Stimulated activated CD8-positive, alpha-beta memory T cell treated with anti-CD3 and anti-CD28 coated beads, Interleukin-15, amount 100 ng/mL, for 1 hour (primary cell): ENCODE results near the gene EPG5.
"Not testable (repeated sequence)": the region's sequence is repeated elsewhere in the genome, so short reads cannot be mapped to it uniquely, and the experiment has no call there.

Experiments used
- DNase-seq: peaks from one replicate; pipeline ENCODE4 v3.0.0-alpha.2; 2020; ENCODE audit warnings: low read depth

The EPG5 gene

DNA sequence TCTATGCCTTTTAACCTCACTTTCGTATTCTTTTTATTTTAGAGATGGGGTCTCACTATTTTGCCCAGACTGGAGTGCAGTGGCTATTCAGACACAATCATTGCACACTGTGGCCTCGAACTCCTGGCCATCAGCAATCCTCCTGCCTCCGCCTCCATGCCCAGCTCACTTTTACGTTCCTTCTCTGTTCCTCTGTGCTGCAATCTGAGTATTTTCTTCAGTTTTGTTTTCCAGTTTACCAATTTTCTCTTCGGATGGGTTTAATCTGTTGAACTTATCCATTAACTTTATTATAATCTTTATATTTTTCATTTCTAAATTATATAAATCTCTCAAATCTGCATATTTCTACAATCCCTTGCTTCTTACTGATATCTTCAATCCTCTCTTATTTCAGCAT lies 103.0 kb downstream of the EPG5 start:
- DNase-seq: no peak

DNA sequence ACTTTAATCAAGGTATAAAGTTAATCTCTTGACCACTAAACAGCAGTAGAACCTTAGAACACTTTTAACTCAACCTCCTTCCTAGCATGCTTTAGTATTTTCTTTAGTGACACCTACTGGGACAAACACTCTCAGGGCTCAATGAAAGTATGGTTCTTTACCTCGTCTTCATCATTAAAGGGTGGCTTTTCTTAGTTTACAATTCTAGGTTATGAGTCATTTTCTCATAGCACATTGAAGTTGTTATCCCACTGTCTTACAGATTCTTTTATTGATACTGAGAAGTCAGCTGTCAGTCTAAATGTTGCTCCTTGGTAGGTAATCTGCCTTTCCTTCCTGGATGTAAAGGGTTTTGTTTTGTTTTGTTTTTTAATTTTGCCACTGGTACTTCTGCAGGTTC lies 103.7 kb downstream of the EPG5 start:
- no peak for DNase-seq

DNA sequence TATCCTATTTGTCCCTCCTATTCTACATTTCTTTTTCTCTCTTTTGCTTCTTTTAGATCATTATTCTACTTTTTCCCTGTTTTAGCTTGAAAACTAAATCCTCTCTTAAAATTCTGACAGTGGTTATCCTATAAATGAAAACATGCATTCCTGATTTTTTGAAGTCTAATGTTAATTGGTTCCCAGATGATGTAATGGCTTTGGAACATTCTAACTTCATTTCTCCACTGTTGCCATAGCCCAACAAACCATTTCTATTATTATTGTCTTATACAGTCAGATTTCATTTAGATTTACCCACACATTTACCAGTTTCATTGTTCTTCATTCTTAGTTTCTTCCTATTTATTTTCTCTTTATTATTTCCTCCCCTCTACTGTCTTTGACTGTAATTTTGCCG lies 105.2 kb downstream of the EPG5 start:
- DNase-seq: no peak

DNA sequence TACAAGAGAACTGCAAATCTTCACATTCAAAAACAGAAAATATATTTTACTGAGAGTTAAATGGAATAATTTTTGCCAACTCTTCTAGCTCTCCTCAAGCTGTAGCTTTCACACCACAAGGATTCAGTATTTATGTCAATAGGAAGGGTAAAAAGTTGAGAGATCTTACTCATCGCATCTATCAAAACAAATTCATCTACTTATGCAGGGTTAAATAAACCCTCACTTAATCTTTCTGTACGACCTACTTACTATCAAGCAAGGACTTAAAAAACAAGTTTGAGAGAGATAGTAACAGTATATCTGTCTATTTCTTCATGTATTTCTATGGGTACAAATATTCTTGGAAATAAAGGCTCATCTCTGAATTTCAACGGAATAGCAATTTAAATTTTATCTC lies 106.2 kb downstream of the EPG5 start:
- DNase-seq: no peak

DNA sequence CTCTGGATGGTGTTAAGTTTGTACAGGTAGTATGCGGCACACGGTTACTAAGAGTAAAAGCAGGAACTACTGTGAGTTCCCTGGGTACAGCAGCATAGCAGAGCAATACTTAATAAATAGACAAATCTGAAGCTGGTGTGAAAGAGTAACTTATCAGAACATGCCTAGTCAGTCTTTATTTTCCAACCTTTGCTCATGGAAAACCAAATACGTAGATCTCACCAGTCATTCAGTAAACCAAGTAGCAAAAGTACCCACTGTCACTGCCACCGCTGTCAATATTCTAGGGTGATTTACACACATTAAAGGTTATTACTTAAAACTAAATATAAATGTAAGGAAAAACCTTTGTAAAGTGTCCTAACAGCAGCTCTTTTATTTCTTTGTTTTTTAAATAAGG lies 106.6 kb downstream of the EPG5 start:
- DNase-seq: no peak

DNA sequence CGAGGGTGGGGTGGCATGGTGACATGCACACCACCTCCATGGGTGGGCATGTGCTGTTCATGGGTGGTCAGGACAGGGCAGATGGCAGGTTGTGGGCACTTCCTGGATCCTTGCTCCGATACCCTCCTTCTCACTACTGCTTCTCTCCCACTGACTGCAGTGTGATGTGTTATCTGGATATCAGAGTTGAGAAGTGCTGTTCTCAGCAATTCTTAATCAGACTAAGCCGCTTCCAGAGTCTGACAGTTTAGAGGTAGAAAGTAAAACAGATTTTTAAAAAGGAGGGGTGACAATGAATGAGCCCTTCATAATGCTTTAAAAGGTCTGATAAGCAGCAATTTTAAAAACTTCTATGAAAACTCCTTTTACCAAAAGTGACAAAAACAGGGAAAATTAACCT lies 107.8 kb downstream of the EPG5 start:
- no peak for DNase-seq

DNA sequence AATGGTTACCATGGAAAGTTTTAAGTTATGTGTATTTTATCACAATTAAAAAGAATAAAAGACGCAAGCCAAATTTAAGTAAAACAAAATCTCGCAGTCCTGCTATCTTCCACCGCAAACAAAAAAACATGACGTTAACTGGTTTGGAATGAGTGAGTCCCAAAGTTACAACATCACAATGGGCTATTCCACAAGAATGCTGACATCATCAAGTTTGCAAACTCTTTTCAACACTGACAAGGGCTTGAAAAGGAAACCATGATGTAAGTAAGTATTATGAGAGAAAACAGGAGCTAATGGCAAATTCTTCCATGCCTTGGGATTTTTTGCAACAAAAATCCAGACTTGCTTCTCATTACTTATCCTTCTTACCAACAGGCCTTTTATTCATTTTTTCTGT lies 110.6 kb downstream of the EPG5 start:
- no peak for DNase-seq

DNA sequence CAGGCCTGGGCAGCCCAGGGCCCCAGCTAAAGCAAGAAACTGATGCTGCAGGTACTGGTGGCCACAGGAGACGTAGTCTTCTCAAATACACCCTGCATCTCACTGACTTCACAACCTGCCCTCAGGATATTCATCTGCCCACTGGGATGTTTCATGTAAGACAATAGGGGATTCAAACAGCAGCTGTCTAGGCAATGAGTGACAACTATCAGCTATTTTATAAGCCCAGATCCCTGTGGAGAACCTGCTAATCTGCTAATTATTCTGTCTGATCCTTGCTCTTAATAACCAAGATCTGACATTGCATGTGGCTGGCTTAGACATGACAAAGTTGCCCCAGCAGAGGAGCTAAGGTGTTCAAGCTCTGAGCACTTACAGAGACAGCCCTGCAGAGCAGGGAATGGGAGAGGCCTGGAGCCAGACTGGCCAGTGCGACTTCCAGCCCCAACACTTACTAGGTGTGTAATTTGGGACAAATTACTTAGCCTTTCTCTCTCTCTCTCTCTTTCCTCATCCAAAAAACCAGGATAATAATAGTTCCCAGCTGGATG lies 113.0 kb downstream of the EPG5 start:
- DNase-seq: no peak

DNA sequence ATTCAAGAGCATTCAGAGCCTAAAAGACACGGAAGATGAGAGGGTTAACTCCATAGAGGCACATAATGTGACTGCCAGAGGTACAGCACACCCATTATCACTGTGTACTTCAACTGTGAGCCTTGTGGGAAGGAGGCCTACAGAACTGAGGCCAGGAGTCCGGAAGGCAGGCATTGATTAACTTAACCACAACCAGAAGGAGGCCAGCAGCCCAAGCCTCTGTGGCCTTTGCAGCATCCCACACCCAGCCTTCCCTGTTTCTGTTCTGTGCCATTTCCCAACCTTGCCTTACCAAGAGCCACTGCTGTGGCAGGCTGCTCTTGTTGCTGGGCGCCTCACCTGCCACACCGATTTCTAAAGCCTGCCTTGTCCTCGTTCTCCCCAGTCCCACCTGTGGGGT lies 114.5 kb downstream of the EPG5 start:
- no peak for DNase-seq

DNA sequence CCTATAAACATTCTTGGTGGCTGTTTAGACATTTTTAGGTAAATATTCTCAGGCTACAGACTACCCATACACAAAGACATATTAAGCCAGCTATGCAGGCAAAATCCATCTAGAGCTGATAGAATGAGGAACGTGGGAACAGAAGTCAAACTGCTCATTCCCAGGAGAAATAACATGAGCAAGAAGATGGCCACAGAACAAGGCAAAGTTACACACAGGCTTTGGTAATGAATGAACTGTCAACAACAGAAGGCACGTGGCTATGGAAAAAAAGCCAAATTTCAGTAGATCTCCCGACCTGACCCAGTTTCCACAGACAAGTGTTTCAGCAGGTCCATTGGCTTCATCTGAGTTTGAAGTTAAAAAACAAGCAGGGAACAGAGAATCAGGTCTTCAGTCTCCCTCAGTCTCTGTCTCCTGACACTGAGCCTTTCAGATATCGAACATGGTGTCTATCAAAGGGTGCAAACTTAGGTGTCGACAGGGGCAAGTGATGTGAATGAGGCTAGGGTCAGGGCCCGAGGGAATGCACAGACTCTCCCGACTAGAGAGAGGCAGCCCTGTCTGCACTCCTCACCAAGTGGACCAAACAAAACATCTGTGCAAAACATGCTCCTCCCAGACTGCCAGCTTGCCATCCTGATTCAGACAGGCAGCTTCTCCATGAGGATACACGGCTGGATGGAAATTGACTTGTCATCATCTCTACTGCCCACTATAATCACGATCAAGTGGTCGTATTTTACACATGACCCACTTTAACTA lies 115.8 kb downstream of the EPG5 start:
- DNase-seq: no peak

DNA sequence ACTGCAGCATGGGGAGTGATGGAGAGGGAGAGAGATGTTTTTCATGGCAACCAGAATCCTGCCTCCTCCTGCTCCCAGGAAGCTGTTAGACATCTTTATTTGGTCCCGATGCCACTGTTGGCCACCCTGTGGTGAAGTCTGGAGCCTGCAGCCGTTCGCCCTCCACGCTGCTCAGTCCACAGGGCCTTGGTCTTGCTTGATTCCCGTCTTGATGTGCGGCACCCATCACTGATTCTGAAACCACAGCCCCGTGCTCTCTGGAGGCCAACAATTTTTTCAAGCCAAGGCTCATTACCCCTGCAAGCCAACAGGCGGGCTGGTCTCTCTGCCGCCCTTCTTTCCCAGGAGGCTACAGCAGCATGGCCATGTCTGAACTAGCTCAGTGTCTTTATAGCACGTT lies 117.1 kb downstream of the EPG5 start:
- no peak for DNase-seq

DNA sequence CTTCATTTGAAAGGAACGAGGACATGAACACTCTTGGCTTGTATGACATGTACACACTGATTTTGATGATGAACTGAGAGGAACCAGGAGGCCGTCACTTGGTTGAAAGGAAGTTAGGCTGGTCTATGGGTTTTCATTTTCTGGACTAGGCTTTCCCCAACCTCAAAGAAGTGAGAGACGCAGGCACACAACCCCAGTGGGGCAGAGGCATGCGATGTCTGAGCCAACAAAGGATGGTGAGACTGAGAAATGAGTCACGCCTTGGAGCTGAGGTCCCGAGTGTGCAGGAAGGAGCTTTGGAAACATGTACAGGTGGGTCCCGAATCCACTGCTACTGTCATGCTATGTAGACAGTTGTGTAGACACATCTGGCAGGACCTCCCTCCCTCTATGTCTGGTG lies 117.6 kb downstream of the EPG5 start:
- DNase-seq: no peak

DNA sequence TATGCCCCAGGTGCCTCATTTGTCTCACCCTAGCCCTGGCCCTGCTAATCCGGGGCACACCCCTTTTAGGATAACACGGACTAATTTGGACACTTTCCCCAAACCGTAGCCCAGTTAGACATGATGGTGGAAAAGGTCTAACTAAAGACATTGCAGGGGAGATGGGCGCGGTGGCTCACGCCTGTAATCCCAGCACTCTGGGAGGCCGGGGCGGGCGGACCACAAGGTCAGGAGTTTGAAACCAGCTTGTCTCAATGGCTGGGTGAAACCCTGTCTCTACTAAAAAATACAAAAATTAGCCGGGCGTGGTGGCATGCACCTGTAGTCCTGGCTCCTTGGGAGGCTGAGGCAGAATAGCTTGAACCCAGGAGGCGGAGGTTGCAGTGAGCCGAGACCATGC lies 118.5 kb downstream of the EPG5 start:
- DNase-seq: not testable (repeated sequence)

DNA sequence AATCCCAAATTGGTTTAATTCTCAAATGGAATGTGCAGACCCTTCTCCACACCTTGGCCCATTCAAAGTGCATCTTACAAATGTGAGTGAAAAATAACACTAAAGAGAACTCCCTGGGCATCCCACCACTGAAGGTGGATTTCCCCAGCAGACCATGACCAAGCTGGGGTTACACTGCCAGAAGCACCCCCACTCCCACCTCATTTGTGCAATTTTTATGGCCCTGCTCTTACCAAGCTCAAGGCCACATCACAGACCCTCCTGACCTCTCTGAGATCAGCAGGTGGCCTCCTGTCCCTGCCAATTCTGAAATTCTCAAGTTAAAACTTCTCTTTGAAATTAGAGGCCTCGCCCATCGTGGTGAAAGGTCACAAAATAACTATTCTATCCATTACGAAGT lies 120.0 kb downstream of the EPG5 start:
- DNase-seq: no peak

DNA sequence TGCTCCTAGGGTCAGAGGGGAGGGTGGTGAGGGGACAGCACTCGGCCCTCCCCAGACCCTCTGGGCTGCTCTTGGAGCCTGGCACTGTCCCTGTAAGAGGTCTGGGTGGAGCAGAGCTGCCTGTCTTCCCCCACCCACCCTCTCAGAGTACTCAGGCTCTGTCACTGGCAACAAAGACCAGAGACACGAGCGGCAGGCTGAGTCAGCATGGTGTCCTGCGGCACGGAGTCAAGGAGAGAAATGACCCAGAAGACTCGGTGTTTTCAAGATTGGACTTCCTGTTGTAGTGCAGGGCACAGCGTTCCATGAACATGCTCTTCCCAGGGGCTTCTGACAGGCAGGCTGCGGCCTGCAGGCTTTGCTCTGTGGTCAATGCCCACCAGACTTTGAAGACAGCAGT lies 121.7 kb downstream of the EPG5 start:
- no peak for DNase-seq

DNA sequence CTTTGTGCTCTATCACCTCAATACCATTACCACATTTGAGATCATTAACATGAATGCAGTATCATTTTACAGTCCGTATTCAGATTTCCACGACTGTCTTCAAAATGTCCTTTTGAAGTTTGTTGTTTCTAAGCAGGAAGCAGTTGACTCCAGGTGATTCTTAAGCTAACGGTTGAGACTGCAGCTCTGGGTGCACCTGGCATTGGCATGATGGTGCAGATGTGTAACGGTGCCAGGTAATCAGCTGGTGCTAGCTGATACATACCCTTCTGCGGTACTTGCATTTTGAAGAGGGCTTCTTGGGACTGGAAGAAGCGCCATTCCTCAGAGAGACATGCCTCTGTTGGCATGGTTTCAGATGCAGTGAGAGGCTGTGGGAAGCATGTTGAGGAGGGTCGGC lies 122.2 kb downstream of the EPG5 start:
- no peak for DNase-seq

DNA sequence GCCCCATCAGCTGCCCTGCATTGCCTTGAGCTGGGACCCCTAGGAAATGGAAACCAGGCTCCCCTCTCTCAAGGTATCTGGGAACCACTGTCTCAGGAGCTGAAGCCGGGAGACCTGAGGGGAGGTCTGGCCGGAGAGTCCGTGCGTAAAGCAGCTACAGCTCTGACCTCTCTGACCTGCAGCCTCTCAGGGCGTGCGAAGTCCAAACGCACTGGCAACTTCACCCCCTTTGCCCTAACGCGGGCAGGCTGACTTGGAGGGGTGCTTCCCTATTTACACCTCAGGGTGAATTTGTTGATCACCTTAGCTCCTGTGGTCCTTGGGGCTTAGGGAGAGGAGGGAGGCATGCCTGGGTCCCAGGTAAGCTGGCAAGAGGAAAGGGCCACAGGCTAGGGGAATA lies 124.1 kb downstream of the EPG5 start:
- no peak for DNase-seq

DNA sequence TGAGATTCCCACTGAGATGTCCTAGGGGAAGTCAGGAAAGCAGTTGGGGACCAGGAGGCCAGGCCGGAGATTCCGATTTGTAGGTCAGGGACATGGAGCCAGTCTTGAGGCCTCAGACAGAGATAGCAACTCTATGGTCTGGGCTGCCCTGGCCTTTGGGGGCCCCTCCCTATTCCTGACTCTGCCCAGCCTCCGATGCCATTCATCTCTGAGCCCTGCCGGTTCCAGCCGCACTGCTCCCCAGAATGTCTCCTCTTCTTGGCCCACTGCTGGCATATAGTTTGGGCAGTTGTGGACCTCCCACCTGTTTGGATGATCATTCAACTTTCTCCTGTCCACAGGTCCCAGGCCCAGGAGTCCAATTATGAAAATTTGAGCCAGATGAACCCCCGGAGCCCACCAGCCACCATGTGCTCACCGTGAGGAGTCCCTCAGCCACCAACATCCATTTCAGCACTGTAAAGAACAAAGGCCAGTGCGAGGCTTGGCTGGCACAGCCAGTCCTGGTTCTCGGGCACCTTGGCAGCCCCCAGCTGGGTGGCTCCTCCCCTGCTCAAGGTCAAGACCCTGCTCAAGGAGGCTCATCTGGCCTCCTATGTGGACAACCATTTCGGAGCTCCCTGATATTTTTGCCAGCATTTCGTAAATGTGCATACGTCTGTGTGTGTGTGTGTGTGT lies 125.2 kb downstream of the EPG5 start:
- DNase-seq: no peak

DNA sequence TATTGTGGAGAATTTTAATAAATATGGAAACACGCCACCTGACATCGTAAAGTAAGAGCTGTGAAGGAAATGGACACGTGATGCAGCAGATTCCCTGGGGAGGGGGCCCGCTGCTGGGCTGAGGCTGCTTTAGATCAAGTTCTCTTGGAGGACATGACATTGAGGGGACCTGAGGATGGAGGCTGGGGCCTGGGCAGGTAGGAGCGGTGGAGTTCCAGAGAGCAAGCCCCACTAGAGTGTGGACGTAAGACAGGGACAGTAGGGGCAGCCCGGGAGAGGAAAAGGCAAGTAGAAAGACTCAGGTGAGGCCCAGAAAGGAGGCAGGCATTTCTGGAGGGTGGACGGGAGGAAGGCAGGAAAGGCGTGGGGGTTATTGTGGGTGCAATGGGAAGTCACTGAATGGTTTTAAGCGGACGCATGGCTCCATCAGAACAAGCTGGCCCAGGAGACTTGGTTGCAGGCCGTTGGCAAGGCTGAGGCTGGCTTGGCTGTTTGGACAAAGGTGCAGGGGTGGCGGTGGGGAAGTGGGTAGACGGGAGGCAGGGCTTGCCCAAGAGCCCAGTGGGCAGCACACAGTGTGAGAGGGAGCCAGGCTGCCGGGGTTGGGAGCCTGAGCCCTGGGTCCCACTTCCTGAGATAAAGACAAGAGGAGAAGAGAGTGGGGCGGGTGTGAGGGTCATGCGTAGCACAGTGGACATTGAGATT lies 125.9 kb downstream of the EPG5 start:
- no peak for DNase-seq

DNA sequence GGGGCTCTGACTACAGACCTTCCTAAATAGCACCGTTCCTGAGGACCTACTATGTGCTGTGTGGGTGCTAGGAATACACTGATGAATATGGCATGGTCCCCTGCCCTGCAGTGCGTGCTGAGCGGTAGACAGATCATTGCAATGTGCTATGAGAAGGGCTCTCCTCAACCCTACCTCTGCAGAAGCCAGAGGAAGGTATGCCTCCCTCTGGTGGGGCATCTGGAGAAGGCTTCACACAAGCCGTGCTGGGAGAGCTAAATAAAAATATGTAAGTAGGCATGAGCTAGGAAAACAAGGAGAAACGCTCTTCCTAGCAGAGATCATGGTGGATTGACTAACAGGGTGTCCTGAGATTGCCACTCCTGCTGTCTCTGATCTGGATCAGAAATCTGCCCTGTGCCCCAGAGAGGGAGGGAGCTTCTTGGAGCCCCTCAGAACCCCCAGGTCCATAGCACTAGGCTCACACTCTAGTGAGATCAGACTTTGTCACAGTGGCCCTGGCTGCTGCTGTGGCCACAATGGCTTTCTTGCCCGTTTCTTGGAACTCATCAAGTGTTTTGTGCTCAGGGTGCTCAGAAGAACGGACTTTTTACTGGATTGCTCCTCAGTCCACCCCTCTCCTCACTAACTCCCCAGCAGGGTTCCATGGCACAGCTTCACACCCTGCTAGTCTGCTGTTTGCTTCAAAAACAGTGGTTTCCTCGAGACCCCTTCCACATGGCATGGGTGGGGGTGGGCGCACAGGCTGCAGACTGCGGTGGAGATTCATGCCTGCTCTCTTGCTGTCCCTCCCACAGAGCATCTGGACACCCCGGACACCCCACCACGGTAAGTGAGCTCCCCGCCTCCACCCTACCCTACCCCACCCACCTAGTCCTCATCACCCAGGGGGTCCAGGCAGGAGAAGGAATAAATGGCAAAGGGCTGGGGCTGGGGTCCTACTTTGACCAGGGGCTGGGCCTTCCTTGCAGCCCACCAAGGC lies 127.4 kb downstream of the EPG5 start:
- DNase-seq: no peak

DNA sequence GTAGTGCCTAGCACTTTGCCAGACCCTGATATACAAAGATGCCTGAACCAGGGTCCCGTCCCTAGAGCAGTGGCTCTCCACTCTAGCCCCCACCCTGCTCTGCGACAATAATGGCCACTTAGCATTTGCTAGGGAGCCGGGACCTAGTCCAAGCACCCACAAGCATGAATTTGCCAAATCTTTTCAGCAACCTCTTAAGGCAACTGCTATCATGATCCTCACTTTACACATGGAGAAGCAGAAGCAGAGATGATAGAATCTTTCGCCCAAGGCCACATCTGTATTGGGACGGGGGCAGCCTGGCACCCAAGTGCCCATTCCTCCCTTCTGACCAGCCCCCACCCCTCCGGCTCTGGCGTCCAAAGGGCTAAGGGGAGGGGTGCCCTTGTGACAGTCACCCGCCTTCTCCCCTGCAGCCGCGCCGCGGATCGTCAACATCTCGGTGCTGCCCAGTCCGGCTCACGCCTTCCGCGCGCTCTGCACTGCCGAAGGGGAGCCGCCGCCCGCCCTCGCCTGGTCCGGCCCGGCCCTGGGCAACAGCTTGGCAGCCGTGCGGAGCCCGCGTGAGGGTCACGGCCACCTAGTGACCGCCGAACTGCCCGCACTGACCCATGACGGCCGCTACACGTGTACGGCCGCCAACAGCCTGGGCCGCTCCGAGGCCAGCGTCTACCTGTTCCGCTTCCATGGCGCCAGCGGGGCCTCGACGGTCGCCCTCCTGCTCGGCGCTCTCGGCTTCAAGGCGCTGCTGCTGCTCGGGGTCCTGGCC lies 128.6 kb downstream of the EPG5 start:
- DNase-seq: no peak
